M059J (cell line): ENCODE results near the gene RPL23. TPM values are rescaled to one million over a fixed set of nuclear protein-coding genes. Genes with fewer than 3 reads are reported as not detected.

Experiments used
- DNase-seq: peaks from one replicate; pipeline ENCODE4 v3.0.0-alpha.2; 2012; ENCODE audit warnings: low read depth
- total RNA-seq: library from RNA; depleted of rRNA; stranded (reverse); fragments of >200 nt; shearing (Covaris generic); gene quantifications from 2 replicates; pipeline ENCODE4 v1.2.3, GENCODE V29; 2014; rRNA removed

The RPL23 gene
- total RNA-seq, 1 experiment from 2014 or later = 785 TPM

- DNase-seq = peak; percentile 56
Observed at GRCh38 chr17:38798614-38799500, 54.7 kb downstream of the RPL23 start.

Other genes starting within 250 kb of the RPL23 start
- not detected in 2 replicates for gene SRCIN1, start 247.8 kb downstream of the RPL23 start, total RNA-seq
- 1.8 and 4.7 TPM in 2 replicates for gene EPOP, start 178.8 kb downstream of the RPL23 start, total RNA-seq
- gene MLLT6, start 148.4 kb downstream of the RPL23 start, total RNA-seq = 9.7 and 17.0 TPM in 2 replicates
- gene CISD3, start 123.4 kb downstream of the RPL23 start, total RNA-seq = 4.7 and 5.9 TPM in 2 replicates
- gene PCGF2, start 105.4 kb downstream of the RPL23 start, total RNA-seq = 3.2 and 5.0 TPM in 2 replicates
- 410 and 440 TPM in 2 replicates for gene PSMB3, start 101.0 kb downstream of the RPL23 start, total RNA-seq
- gene PIP4K2B, start 54.2 kb downstream of the RPL23 start, total RNA-seq = 41.6 and 45.4 TPM in 2 replicates
- 7.8 and 8.9 TPM in 2 replicates for gene CWC25, start 28.4 kb downstream of the RPL23 start, total RNA-seq
- gene LASP1, start 16.3 kb upstream of the RPL23 start, total RNA-seq = 272 and 294 TPM in 2 replicates
- not detected in 2 replicates for gene FBXO47, start 113.7 kb upstream of the RPL23 start, total RNA-seq